ACC112 (cell line): ENCODE results near the gene C1orf53.
"Not testable (repeated sequence)": the region's sequence is repeated elsewhere in the genome, so short reads cannot be mapped to it uniquely, and the experiment has no call there.

Experiments used
- H2AFZ ChIP-seq: fragments of 200-600 bp; sonication (generic); one replicate; pipeline ENCODE4 v1.6.0; 2017; ENCODE audit warnings: antibody characterized with exemption, low read length; ENCODE audit not compliant: unreplicated experiment
- H3K27ac ChIP-seq: fragments of 200-600 bp; sonication (generic); 2 replicates; pipeline ENCODE4 v1.5.1; 2014; ENCODE audit warnings: low read depth, mild to moderate bottlenecking, antibody characterized with exemption, low read length, moderate library complexity
- H3K27me3 ChIP-seq: fragments of 200-600 bp; sonication (generic); 2 replicates; pipeline ENCODE4 v1.6.1; 2014; ENCODE audit warnings: mild to moderate bottlenecking, antibody characterized with exemption, low read length, moderate library complexity, mixed read lengths; ENCODE audit not compliant: insufficient read depth
- H3K36me3 ChIP-seq: fragments of 200-600 bp; sonication (generic); 2 replicates; pipeline ENCODE4 v1.6.1; 2016; ENCODE audit warnings: mild to moderate bottlenecking, antibody characterized with exemption, low read length, moderate library complexity, mixed read lengths; ENCODE audit not compliant: insufficient read depth
- H3K4me1 ChIP-seq: fragments of 200-600 bp; sonication (generic); one replicate; pipeline ENCODE4 v1.6.1; 2016; ENCODE audit warnings: low read length, mixed read lengths; ENCODE audit not compliant: insufficient read depth, unreplicated experiment, control insufficient read depth
- H3K4me3 ChIP-seq: fragments of 200-600 bp; sonication (generic); 2 replicates; pipeline ENCODE4 v1.5.1; 2014; ENCODE audit warnings: mild to moderate bottlenecking, low read depth, low read length
- H3K79me2 ChIP-seq: fragments of 200-600 bp; sonication (generic); one replicate; pipeline ENCODE4 v1.6.0; 2016; ENCODE audit warnings: low read length; ENCODE audit not compliant: control insufficient read depth, unreplicated experiment, insufficient read depth

C1orf53 gene

GRCh38 chr1:197922070-197922390 lies 19.6 kb downstream of the C1orf53 start:
- Histone ChIP-seq H3K27me3 (peaks cover 53% of the 10 kb centered on the region), H3K79me2 (no peaks in the 10 kb centered on the region), H3K4me1 (peaks cover under 1% of the 10 kb centered on the region), H3K36me3 (no peaks in the 10 kb centered on the region), H3K27ac (no peak overlapping the region), H3K4me3 (no peak overlapping the region), H2AFZ (no peak overlapping the region)

GRCh38 chr1:197923038-197923437 lies 20.6 kb downstream of the C1orf53 start:
- Histone ChIP-seq H2AFZ (no peak overlapping the region), H3K4me3 (no peak overlapping the region), H3K27me3 (peaks cover 43% of the 10 kb centered on the region), H3K79me2 (no peaks in the 10 kb centered on the region), H3K4me1 (no peaks in the 10 kb centered on the region), H3K27ac (no peak overlapping the region), H3K36me3 (no peaks in the 10 kb centered on the region)

- Histone ChIP-seq H3K4me3 (no peak overlapping the region), H3K27ac (no peak overlapping the region), H3K36me3 (no peaks in the 10 kb centered on the region), H3K79me2 (no peaks in the 10 kb centered on the region), H2AFZ (no peak overlapping the region), H3K27me3 (peaks cover 28% of the 10 kb centered on the region), H3K4me1 (no peaks in the 10 kb centered on the region)
Measured at GRCh38 chr1:197924516-197925123, 22.2 kb downstream of the C1orf53 start.

GRCh38 chr1:197927908-197928665 lies 25.7 kb downstream of the C1orf53 start:
- no peak overlapping the region for H3K27ac ChIP-seq
- no peaks in the 10 kb centered on the region for H3K36me3 ChIP-seq
- no peaks in the 10 kb centered on the region for H3K79me2 ChIP-seq
- H3K4me1 ChIP-seq, result no peaks in the 10 kb centered on the region
- no peak overlapping the region for H2AFZ ChIP-seq
- H3K27me3 ChIP-seq, result peaks cover 17% of the 10 kb centered on the region
- no peak overlapping the region for H3K4me3 ChIP-seq

GRCh38 chr1:197928849-197929336 lies 26.5 kb downstream of the C1orf53 start:
- Histone ChIP-seq H3K79me2 (no peaks in the 10 kb centered on the region), H3K4me1 (no peaks in the 10 kb centered on the region), H2AFZ (no peak overlapping the region), H3K27me3 (peaks cover 23% of the 10 kb centered on the region), H3K27ac (no peak overlapping the region), H3K4me3 (peak overlapping the region; percentile 63), H3K36me3 (no peaks in the 10 kb centered on the region)

- H3K4me3 ChIP-seq, result no peak overlapping the region
- H3K36me3 ChIP-seq, result no peaks in the 10 kb centered on the region
- H3K4me1 ChIP-seq, result no peaks in the 10 kb centered on the region
- peaks cover 25% of the 10 kb centered on the region for H3K27me3 ChIP-seq
- no peaks in the 10 kb centered on the region for H3K79me2 ChIP-seq
- H2AFZ ChIP-seq, result no peak overlapping the region
- no peak overlapping the region for H3K27ac ChIP-seq
Measured at GRCh38 chr1:197933016-197933415, 30.6 kb downstream of the C1orf53 start.

GRCh38 chr1:197933647-197934046 lies 31.2 kb downstream of the C1orf53 start:
- Histone ChIP-seq H3K36me3 (no peaks in the 10 kb centered on the region), H3K4me3 (no peak overlapping the region), H3K27me3 (peaks cover 25% of the 10 kb centered on the region), H3K27ac (no peak overlapping the region), H3K79me2 (no peaks in the 10 kb centered on the region), H2AFZ (no peak overlapping the region), H3K4me1 (no peaks in the 10 kb centered on the region)

- Histone ChIP-seq H2AFZ (no peak overlapping the region), H3K36me3 (no peaks in the 10 kb centered on the region), H3K27me3 (0 out of 2 replicates have a peak, but pooled peaks cover 8% of the 10 kb centered on the region), H3K79me2 (no peaks in the 10 kb centered on the region), H3K4me1 (no peaks in the 10 kb centered on the region), H3K4me3 (no peak overlapping the region), H3K27ac (no peak overlapping the region)
Measured at GRCh38 chr1:197937381-197937780, 35.0 kb downstream of the C1orf53 start.

- H3K4me1 ChIP-seq, result no peaks in the 10 kb centered on the region
- H3K36me3 ChIP-seq, result no peaks in the 10 kb centered on the region
- H3K27ac ChIP-seq, result no peak overlapping the region
- H3K4me3 ChIP-seq, result no peak overlapping the region
- H3K27me3 ChIP-seq, result 0 out of 2 replicates have a peak, but pooled peaks cover 8% of the 10 kb centered on the region
- no peaks in the 10 kb centered on the region for H3K79me2 ChIP-seq
- no peak overlapping the region for H2AFZ ChIP-seq
Measured at GRCh38 chr1:197937892-197938291, 35.5 kb downstream of the C1orf53 start.

GRCh38 chr1:197939159-197939980 lies 36.9 kb downstream of the C1orf53 start:
- H3K27ac ChIP-seq, H3K27me3 ChIP-seq, H3K79me2 ChIP-seq, H3K4me1 ChIP-seq, H3K4me3 ChIP-seq, H3K36me3 ChIP-seq, H2AFZ ChIP-seq: not testable (repeated sequence)
